DMS114 treated with DMSO at 0.1 percent for 48 hours (cell line): ENCODE data around the gene RPL27.
"Not testable (repeated sequence)": the region's sequence is repeated elsewhere in the genome, so short reads cannot be mapped to it uniquely, and the experiment has no call there.

Experiments
- DNase-seq: peaks from one replicate; lab custom pipeline; 2025; ENCODE audit not compliant: unreplicated experiment; lab: John Stamatoyannopoulos, UW

The RPL27 gene

DNA sequence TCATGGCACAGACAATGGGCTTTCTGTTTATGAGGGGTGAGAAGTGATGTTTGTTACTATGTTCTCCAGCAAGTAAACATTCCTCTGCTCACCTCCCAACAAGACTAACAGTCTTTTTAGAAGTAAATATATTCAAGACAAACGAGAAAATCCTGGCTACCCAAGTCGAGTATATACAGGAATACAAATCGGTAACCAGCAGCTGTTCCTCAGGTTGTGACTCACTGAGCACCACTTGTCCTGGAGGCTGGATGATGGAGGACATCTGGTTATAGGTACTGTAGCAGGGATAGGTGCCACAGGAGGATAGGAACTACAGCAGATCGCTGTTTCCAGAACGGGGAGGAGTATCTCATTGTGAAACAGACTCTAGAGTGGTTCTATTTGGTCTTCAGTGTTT is 5.3 kb upstream of the RPL27 start:
- no peak for DNase-seq

DNA sequence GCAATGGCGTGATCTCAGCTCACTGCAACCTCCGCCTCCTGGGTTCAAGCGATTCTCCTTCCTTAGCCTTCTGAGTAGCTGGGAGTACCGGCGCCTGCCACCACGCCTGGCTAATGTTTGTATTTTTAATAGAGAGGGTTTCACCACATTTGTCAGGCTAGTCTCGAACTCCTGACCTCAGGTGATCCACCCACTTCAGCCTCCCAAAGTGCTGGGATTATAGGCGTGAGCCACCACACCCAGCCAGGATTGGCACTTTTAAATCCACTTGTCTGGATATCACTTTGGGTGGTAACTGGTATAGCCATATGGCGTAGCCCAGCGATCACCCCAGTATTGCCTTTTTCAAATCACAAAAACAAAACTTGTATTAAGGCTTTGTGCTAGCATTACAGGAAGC is 4.3 kb upstream of the RPL27 start:
- DNase-seq: not testable (repeated sequence)

DNA sequence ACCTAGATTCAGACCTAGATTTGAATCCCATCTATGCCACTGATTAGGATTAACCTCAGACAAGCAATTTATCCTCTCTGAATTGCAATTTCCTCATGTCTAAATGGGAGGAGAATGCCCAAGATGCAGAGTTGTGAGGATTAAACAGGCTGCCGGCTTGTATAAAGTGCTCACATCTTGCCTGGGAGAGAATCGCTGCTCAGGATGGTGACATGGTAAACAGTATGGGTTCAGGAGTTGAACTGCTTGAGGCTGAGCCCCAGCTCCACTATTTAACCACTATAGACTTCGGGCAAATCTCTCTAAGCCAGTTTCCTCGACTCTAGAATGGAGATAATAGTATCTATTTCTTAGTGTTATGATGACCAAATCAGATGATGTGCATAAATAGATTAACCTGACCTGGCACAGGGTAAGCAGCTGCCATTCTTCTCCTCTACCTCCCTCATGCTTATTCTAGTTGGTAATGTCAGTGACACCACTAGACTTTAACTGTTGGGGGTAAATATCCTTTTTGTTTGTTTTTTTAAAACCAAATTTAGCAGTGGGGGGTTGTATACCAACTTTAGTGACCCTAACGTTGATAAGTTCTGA is 732 bp upstream of the RPL27 start:
- no peak for DNase-seq

DNA sequence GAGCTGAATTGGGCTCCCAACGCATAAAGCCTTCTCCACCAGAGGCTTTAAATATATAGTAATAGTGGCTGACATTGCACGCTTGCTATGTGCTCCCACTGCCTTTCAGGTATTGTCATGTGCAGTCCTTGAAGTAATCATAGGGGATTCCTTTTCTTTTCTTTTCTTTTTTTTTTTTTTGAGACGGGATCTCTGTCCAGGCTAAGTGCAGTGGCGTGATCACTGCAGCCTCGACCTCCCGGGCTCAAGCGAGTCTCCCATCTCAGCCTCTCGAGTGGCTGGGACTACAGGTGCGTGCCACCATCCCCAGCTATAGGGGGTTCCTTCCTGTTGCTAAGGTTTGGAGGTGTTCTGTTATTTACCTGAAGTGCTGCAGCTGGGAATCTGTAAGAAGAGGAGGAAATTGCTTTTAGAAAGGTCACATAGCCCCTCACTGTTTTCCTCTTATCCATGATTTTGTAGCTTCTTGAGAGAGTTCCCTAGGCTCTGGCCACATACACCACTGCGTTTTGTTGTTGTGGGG is 845 bp downstream of the RPL27 start:
- no peak for DNase-seq

DNA sequence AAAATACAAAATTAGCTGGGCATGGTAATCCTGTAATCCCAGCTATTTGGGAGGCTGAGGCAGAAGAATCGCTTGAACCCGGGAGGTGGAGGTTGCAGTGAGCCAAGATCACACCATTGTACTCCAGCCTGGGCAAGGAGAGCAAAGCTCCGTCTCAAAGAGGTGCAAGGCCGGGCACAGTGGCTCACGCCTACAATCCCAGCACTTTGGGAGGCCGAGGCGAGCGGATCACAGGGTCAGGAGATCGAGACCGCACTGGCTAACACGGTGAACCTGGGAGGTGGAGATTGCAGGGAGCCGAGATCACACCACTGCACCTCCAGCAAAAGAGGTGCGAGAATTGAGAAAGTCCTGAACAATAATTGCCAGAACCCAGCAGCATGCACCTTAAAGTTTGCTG is 2.7 kb downstream of the RPL27 start:
- DNase-seq: not testable (repeated sequence)

DNA sequence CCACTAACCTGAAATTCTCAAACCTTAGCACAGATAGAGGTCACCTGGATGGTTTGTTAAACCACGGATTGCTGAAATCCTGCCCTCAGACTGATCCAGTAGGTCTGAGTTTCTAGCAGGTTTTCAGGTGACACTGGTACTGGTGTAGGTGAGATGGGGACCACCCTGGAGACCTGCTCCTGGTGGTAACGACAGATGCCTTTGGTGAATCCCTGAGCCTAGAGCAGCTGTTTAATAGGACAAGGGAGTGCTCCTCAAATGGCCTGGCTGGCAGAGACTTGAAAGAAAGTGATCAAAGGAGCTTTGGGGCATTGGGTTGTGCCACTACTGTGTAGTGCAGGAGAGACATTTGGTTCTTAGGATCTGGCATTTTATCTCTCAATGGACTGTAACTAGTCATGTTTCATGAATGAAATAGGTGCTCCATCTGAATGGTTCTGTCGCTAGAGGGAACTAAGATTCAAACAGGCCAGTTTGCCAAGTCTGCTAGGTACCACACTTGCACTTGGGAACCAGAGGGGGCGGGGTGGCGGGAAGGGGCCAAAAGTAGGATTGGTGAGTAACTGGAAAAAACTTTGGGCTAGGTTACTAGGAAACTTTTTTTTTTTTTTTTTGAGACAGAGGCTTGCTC is 5.4 kb downstream of the RPL27 start:
- DNase-seq: peak; percentile 19

DNA sequence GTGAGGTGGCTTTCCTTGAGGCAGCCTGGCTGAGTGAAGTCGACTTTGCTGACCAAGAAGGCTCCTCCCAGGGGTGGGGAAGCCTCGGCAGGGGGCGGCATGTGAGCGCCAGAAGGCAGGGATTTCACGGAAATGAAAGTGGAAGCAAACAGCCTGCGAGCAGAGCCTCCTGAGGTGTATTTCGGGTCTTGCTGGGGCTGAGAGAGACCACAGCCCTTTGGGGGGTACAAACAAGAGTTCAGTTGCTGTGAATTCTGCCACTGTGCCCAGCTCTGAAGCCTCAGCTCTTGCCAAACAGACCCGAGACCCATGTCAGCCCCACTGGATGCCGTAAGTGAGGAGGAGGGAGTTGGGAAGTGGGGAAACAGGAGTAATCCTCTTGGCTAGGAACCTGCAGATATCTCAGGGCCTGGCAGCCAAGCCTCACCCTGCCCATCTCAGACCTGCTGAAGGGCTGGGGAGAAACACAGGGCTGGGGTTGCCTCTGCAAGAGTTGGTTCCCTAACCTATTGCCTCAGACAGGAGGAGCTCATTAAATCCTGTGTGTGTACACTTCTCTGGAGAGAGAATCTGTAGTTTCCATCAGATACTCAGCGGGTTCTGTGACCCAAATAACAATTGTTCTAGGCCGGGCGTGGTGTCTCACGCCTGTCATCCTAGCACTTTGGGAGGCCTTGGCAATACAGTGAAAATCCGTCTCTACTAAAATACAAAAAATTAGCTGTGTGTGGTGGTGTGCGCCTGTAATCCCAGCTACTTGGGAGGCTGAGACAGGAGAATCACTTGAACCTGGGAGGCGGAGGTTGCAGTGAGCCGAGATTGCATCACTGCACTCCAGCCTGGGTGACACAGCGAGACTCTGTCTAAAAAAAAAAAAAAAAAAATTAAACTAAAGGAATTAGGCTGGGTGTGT is 8.7 kb downstream of the RPL27 start, which contains the start of gene IFI35:
IFI35 (plus strand) TSS at position 146 of the 913 bp plus-strand sequence; CDS start at position 310, 164 bp downstream.
- DNase-seq: peak; percentile 74

DNA sequence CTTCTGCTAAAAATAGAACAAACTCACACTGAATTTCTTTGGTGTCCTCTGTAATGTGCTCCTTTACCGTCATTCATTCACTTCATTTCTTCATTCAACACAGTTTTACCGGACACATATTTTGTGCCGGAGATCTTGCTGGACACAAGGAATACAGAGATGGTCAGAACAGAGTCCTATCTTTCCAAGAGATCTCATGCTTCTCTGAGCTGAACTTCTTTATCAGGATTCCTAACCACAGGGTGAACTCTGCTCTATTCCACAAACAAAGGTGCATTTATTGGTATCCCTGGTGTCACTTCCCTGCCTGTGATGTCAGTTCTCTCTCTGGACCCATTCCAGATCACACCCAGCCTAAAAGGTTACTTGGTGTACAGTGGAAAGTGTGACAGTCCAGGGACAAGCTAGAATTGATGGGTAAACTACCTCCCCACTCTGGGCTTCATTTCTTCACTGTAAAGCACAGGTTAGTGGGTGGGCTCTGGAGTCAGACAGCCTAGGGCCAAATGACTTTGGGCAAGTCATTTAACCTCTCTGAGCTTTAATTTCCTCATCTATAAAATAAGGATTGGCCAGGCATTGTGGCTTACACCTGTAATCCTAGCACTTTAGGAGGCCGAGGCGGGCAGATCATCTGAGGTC is 12.6 kb downstream of the RPL27 start:
- DNase-seq: no peak

DNA sequence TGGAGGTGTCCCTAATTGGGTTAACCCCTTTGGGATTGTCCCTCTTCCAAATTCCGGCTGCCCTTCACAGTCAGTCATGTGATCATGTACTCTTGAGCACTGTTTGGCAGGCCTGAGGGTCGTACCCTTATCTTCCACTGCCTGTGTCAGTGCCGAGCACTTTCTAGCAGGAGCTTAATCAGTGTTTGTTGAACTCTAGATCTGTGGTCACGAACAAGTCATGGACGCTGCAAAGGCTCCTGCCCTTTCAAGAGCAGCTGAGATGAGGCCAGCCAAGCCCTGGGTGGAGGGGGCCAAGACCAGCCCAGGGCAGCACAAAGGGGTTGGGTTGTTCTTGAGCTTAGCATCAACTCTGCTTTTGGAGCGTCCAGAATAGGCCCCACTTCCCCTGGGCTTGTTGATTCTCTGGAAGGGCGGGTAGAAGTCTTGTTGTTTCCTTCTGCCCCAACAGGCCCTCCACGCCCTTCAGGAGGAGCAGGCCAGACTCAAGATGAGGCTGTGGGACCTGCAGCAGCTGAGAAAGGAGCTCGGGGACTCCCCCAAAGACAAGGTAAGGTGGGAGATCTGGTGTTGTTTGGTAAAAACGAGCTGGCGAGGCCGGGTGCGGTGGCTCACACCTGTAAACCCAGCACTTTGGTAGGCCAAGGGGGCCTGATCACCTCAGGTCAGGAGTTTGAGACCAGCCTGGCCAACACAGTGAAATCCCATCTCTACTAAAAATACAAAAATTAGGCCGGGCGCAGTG is 13.7 kb downstream of the RPL27 start:
- no peak for DNase-seq

DNA sequence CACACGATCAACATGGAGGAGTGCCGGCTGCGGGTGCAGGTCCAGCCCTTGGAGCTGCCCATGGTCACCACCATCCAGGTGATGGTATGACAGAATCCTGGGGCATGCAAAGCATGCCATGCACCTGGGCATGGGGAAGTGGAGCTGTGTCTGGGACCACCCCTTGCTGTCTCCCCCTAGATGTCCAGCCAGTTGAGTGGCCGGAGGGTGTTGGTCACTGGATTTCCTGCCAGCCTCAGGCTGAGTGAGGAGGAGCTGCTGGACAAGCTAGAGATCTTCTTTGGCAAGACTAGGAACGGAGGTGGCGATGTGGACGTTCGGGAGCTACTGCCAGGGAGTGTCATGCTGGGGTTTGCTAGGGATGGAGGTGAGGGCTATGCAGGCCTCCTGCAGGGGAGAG is 15.1 kb downstream of the RPL27 start:
- DNase-seq: no peak

DNA sequence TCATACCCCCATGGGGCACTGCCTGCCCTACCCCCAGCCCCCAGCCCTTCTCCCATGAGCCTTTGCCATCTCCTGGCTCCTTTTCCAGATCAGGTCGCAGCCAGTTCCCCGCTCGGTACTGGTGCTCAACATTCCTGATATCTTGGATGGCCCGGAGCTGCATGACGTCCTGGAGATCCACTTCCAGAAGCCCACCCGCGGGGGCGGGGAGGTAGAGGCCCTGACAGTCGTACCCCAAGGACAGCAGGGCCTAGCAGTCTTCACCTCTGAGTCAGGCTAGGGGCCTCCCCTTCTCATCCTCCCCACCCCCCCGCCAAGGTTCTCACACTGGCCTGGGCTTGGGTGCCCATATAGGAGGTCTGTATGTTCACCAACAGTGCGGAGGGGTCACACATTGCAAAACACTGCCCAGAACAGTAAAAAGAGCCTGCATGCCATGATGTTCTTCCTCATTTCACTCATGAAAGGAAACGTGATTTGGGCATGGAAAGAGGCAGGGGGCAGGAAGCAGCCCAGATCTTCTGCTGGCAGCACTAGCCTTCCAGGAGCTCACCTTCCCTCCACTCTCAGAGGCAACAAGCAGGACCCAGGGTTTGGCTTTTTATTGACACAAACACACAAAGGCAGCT is 15.9 kb downstream of the RPL27 start:
- no peak for DNase-seq

DNA sequence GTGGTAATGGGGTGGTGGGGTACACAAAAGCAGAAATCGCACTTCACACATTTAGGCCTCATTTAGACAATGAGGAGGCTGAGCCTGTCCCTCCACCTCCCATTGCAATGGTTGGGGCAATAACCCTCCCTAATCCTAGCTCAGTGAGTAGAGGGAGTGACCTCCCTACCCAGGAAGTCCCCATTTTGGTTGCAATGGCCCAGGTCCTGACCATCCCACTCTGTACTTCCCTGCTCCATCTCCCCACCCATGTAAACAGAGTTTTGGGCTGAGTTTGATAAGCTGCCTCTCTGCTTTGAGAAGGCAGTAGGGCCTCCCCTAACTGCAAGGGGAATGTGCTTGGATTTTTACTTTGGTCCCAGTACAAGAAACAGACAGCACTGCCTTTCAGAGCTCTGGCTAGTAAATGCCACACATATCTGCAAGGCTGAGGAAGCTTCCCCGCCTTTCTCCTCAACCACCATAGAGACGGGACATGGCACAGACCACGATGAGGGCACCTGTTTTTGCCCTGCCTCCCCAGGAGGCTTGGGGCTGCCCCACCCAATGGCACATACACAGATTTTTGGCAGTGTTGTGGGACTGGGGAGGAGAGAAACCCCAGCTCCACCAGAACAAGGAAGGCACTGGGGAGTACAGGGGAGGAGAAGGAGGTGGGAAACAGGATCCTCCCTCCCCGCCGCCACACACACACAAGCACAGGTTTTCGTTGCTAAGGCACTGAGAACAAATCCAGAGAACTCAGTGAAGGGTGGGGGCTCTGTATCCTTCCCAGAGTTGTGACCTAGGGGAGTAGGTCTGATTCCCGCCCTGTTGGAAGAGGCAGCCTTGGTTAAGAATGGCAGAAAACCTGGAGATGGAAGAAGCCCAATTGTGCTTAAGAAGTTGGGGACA is 16.7 kb downstream of the RPL27 start:
- DNase-seq: no peak

DNA sequence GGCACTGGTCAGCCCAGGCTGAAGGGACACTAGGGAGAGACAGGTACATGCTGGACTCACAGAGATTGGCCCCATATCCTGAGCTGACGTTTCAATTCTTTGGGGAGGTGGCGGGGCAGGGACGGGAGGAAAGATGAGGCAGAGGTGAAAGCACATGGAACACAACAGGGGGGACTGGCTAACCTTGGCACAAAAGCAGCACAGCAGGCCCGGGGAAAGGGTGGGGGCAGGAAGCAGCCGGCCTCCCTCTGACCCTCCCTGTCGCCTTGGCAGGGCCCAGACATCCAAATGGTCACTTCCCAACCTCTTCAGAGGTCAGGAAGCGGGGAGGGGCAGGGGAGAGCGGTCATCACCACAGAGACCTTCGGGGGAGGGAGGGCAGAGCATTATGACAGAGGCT is 17.4 kb downstream of the RPL27 start:
- DNase-seq: no peak

DNA sequence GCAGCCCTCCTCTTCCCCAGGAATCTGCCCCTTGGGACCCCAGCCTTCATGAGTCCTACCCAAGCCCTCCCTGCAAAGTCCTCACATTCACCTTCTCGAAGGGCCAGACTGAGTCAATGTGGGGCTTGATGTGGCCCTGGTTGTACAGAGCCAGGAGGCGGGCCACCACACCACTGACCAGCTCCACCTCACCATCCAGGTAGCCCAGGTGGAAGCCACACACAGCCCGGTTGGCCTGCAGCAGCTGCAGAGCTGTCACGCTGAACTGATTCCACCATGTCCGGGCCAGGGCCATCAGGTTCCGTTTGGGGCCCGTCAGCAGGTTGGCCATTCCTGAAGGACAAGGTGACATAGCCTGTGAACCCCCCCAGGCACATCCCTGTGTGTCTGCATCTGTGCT is 18.0 kb downstream of the RPL27 start:
- DNase-seq: no peak

DNA sequence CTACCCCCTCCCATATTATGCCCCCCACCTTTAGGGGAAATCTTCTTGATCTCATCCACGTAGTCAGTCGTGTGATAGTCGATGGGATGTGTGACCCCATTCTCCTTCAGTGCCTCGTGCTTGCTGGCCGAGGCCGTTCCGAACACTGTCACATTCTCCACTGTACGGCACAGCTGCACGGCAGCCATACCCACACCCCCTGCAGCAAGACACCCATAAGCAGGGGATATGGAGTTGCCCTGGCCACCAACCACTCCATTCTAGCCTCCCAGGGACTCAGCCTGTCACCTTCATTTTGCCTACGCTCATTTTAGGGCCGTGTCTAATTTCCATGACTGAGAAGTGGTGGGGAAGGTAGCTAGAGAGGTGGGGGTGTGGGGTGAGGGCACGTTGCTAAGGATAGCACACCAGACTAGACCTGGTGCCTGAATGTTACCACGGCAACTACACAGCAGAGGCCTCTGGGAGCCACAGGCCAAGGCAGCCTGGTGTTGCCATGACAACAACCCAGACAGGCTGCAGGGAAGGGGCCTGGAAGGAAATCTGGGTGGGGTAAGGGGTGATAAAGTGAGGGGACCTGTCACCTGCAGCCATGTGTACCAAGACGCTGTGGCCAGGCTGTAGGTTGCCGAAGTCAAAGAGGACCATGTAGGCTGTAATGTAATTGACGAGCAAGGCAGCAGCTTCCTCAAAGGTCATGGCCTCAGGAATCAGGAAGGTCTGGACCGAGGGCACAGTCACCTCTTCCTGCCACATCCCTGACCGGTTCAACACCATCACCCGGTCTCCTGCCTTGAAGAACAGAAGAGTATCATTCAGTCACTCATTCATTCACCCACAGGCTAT is 20.0 kb downstream of the RPL27 start:
- DNase-seq: no peak

DNA sequence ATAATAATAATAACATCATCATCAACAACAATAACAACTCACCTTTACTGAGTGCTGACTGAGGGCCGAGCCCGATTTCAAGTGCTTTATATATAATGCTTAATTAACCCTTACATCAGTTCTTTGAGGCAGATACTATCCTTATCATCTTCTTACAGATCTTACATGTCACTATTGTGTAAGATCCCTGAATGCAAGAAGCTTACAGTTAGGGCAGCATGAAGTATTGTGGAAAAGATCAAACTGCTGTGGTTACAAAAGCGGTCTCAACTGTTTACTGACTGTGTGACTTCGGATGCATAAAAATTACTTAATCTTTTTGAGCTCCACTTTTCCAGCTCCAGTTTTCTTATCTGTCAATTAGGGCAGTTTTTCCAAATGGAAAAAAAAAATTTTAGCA is 20.7 kb downstream of the RPL27 start:
- no peak for DNase-seq

DNA sequence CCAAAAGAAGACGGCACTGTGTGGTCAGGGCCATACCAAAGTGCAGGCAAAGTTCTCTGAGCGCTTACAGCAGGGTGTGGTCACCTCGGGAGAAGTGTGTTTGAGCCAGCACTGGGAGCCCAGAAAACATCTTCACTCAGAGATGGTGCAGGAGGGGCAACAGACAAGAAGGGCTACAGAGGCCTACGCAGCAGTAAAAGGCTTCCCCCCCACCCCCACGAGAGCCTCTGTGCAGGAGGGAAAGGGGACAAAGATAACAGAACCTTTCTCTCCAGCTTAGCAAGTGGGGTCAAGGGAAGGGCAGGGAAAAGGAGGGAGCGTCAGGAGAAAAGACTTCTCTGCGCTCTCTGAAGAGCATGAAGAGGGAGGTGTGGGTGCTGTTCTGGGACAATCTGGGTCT is 21.2 kb downstream of the RPL27 start:
- DNase-seq: no peak

DNA sequence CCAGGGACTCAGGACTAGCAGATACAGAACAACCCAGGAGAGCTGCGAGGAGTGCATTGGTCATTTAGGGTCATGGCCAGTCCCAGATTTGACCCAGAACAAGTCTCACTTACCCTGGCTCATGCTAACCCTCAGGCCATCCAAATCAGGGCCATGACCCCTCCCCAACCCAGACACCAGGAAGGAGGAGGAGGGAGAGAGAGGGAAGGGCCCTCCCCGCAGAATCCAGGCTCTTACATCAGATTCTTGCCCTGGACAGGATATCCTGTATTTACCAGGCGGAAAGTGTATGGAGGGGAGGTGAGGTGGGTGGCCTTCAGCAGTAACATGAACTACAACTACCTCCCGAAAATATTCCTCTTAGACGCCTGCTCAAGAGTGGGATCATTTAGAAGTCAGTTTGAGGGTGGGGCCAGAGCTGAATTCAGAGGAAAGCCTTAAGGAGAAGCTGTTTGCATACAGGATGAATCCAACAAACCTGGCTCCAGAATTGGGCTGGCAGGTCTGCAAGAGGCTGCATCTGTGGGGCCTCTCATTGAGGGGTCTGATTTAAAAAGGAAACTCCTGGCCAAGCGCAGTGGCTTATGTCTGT is 21.9 kb downstream of the RPL27 start:
- no peak for DNase-seq
